ENCODE results near the gene LENG1.

The LENG1 gene

DNA sequence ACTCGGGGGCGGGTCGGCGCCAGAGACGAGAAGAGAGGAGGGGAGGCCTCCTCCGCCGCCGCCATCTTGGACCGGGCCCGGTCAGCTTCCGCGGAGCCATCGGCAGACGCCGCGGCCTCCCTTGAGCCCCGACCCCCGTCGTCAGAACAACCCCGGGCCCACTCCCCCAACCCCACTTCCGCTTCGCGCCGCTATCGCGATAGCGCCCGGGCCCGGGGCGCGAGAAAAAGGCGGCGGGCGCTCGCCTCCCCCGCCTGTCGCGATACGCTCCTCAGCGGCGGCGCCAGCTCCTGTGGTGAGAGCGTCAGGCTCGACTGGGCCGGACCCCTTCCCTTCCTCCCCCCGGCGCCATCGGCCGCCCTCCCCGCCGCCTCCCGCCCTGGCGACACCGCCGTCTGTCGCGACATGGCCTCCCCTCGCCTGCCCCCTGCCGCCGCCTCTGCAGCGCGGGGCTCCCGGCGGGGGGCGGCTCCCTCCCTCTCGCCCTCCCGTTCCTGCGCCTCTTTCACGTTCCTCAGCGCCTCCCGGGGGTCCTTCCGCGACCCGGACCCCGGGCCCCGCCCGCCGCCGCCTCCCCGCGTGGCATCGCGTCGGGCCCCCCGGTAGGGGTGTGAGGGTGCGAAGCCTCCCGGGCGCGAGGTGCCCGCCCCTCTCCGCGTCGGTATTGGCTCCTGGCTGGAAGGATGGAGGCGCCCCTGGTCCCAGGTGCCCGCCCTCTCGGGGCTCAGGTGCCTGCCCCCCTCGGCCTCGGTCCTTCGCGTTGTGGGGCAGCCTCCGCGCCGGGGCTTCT, 21.6 kb downstream of the LENG1 start, which contains the start of gene CNOT3:
Gene CNOT3 (plus strand): TSS at position 64 of the 790 bp plus-strand sequence. CDS start 5,217 bp downstream, outside the sequence.
- peak; percentile 51 for DNase-seq

DNA sequence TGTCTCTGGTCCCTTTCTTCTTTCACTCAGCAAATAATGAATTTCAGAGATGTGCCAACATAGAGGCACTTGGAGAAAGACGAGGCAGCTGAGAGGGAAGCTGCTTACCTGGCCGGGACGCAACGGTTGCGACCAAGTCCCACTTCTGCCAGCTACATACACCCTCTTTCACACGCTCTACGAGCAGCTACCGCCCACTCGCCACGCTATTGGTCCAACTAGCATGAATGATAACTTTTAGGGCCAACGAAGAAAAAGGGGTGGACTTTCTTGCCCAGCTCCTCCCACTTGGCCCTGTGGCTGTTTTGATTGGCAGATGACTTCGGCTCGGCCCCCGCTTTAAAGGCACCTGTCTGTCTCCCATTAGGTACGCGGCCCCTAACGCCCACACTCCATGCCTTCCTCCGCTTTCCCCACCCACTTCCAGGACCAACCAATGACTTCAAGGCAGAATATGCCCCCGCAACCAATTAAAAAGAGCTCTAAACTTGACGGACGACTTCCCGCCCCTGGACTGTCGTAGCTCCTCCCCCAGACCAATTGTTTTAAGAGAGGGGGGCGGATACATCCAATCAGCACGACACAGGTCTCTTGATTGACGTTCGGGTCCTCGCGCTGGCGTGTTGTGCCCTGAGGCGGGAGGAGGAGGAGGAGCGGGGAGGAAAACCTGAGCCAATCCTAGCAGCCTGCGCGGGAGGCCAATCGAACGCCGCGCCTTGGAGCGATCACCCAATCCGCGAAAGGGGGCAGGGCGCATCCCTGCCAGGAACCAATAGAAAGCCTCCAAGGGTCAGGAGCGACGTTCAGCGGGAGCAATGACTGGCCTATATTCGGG, 22.4 kb downstream of the LENG1 start:
- DNase-seq = peak; percentile 100

DNA sequence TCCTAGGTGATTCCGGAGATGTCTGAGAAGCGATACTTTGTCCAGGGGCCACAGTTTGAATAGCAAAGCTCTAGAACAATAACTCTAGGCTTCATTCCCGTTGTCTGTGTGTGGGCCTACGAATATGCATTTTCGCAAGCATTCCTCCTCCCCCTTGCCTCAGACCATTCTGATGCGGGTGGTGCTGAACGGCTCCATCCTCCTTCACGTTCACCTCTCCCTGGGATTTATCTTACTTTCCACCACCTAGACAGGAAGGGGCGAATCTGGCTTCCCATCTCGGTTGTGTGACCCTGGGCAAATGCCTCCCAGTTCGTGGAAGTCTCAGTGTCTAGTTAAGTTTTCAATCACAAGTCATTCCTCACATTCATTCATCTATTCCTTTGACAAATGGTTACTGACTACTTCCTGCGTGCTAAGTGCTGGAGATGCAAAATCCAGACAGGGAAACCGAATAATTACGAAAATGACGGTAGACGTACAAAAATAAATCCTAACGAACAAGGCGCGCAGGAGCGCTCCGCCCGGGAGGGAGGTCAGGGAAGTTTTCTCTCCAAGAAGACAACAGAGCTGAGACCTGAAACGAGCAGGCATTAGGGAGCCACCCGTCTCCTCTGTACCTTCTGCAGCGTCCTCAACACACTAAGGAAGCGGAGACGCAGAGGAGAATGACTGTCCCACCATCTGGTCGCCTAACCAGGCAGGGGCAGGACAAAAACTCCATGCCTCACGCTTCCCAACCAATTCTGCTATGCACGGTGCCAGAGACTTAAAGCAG, 23.2 kb downstream of the LENG1 start:
- DNase-seq = peak; percentile 83

DNA sequence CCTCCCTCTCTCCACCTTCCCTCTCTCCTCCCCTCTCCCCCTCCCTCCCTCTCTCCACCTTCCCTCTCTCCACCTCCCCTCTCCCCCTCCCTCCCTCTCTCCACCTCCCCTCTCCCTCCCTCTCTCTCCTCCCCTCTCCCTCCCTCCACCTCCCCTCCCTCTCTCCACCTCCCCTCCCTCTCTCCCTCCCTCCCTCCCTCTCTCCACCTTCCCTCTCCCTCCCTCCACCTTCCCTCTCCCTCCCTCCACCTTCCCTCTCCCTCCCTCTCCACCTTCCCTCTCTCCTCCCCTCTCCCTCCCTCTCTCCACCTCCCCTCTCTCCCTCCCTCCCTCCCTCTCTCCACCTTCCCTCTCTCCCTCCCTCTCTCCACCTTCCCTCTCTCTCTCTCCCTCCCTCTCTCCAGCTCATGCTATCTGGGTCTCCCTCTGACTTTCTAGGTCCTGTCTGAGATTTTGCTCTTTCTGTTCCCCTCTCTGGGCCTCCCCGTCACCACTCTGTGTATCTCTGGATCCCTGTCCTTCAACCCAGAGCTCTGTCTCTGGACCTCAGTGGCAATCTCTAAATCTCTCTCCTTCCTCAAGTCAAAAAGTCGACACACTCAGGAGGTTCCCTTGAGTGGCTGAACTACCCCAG, 25.4 kb downstream of the LENG1 start:
- DNase-seq = no peak

DNA sequence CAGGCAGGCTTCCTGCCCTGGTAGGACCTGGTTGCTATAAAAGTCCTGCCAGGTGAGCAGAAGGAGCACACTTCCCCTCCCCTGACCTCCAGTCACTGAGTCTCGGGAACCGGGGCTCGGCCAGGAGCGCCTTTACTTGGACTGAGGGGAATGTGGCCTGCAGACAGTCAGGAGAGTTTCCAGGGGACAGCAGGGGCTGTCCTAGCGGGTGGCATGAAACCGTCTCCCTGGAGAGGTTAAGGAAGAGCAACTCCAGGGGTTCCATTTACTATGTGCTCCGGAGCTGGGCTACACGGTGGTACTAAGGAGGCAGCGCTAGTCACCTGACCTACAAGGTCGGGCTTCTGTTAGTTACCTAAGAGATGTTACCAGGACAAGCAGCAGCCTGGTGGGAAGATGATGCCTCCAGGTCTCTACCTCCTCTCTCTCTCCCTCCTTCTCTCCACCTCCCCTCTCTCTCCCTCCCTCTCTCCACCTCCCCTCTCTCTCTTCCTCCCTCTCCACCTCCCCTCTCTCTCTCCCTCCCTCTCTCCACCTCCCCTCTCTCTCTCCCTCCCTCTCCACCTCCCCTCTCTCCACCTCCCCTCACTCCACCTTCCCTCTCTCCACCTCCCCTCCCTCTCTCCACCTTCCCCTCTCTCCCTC, 26.1 kb downstream of the LENG1 start:
- peak; percentile 56 for DNase-seq

DNA sequence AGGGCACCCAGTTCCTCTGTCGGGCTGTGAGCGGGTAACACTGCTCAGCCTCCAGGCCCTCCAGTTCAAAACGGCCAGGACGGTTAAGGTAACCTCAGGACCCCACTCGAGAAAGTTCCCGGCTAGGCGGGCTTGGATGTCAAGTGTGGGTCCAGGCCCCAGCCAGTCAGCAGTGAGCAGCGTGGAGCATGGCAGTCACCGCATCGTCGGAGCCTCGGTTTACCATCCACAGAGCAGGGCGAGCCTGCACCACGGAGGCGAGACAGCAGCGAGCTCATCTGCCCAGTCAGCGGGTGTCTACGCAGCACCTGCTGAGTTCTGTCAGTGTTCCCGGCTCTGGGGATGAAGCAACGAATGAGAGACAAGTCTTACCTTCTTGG, 29.9 kb downstream of the LENG1 start:
- no peak for DNase-seq

DNA sequence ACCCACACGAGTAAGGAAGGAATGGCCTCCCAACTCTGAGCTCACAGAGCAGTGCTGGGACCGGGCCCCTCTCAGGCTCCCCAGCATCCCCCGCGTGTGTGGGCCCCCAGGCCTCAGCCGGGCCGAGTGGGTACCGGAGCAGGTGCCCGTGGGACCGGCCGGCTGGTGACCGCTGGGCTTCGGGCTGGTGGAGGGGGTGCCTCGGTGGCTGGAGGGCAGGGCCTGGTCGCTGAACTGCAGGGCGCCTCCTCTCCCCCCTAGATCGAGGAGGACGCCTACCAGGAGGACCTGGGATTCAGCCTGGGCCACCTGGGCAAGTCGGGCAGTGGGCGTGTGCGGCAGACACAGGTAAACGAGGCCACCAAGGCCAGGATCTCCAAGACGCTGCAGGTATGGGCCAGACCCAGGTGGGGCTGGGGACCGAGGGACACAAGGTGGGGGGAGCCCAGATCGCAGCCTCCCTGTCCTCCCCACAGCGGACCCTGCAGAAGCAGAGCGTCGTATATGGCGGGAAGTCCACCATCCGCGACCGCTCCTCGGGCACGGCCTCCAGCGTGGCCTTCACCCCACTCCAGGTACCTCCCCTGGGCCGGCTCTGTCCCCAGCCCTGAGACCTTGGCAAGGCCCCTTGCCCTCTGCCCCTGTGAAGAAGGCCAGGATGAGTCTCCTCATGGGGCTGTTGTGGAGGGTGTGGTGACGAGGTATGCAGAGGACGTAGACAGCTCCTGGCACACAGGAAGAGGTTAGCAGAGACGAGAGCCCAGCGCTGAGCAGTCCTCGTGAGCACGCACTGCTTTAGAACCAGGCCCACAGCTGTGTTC, 30.5 kb downstream of the LENG1 start:
- no peak for DNase-seq

DNA sequence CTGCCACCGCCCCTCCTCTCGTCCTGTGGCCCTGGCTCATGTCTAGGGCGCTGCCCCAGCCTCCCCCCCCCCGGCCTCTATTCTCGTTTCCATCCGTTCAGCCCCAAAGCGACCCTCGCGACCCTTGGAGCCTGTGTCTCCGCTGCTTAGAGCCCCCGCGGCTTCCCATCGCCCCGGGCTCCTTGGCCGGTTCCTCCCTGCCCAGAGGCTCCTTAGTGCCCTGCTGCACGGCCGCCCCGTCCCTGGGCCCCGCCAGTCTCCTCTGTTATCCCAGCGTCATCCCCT, 31.1 kb downstream of the LENG1 start:
- no peak for DNase-seq

DNA sequence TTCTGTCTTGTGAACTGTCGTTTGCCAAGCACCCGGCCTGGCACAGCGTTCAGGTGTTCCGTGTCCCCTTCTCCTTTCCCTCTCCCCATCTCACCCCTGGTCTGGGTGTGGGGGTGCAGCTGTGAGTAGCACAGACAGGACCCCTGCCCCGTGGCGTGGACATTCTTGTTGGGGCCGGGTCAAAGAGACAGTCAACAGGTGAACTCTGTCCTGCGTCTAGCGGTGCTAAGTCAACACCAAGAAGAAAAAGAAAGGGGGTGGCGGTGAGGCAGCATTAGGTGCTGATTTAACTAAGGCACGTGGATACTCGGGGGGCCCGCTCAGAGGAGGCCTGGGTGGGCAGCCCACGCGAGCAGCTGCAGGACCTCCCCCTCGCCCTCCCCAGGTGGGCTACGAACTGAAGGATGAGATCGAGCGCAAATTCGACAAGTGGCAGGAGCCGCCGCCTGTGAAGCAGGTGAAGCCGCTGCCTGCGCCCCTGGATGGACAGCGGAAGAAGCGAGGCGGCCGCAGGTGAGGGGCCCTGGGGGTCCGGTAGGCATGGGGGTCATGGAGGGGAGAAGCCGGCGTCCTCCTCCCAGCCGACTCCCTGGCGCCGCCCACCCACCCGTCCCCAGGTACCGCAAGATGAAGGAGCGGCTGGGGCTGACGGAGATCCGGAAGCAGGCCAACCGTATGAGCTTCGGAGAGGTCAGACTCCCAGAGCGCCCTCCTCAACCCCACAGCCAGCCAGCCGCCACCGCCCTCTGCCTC, 31.7 kb downstream of the LENG1 start:
- no peak for DNase-seq

DNA sequence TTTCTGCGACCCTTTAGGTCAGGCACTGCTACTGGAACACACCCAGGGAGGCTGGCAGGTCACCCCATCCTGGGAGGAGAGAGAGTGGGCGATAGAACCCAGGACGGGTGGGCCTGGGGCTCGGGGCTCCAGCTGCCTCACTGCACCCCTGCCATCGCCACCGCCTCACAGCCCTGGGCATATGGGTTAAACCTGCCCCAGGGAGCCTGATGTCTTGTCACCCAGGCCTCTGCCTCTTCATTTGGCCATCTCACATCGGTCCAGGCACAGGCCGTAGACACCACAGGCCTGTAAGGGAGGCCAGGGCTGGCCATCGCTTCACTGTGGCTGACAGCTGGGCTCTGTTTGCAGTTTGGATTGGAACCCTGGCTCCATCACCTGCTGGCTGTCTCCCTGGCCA, 33.8 kb downstream of the LENG1 start:
- no peak for DNase-seq

DNA sequence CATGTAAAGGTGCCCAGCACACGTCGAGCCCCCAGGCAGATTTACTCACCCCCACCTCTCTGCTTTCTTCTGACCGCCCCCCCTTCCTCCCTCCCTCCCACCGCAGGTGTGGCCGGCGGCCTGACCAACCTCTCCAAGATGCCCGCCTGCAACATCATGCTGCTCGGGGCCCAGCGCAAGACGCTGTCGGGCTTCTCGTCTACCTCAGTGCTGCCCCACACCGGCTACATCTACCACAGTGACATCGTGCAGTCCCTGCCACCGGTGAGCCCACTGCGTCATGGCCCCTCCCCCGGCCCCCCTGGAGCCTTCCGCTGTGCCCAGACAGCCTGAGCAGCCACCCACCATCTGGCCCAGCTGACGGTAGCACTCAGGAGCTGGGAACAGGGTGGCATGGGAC, 35.1 kb downstream of the LENG1 start:
- no peak for DNase-seq

DNA sequence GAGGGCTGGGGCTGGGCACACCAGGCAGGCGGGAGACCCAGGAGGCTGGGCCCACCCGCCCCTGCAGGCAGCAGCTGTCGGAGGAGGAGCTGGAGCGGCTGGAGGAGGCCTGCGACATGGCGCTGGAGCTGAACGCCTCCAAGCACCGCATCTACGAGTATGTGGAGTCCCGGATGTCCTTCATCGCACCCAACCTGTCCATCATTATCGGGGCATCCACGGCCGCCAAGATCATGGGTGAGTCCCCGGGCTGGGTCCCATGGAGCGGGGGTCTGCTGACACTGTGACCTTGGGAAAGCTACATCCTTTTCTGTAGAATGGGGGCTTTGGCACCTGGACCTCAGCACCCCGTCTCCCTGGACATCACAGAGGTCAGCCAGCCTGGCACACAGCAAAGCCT, 35.8 kb downstream of the LENG1 start:
- no peak for DNase-seq

DNA sequence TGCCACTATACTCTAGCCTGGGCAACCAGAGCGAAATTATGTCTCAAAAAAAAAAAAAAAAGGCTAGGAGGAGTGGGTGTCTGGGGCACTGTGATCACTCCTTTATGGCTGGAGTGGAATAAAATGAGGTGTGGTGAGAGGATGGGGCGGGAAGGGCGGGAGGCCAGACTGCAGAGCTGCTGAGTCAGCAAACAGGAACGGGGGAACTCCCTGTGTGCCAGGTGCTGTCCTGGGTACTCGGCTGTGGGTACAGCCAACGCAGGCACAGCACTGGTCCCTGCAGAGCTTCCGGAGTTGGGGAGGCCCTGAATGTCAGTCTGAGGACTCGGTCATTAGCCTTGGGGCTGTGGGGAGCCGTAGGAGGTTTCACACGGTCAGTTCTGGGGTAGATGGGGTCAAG, 38.3 kb downstream of the LENG1 start:
- no peak for DNase-seq

DNA sequence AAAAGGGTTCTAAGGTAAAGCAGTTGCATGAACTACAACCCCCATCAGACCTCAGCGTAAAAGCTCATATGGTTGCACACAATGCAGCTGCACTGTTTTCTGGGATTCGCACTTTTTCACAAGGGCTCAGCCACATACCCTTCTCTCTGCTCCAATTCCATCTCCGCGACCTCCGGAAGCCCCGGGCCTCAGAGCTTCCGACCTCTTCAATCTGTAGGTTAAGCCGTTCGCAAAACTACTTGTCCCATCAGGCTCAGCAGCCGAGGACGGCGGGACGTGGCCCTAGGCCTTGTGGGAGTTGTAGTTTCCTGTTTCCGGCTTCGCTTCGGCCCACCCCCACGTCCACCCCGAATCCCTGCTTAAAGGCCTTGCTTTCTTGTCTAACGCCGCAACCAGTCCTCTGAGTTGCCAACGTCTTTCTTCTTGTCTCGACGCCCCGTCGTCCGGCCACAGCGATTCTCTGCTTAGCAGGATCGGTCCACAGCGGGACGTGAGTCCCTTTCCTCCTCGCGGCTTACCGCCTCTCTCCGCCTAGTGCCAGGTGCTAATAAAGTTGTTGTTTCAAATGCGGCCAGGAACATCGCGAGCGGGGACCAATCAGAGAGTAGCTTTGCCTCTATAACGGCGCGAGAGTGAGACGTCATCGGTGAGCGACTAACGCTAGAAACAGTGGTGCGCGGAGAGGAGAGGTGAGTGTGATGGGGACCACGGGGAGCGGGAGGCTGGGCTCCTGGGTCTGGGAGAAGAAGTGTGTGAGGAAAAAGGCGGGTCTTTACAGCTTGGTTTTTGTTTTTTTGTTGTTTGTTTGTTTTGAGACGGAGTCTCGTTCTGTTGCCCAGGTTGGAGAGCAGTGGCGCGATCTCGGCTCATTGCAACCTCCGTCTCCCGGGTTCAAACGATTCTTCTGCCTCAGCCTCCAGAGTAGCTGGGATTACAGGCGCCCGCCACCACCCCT, 44.1 kb downstream of the LENG1 start, which contains the start of the genes PRPF31 and TFPT:
Gene PRPF31 (plus strand): TSS at position 646 of the 955 bp plus-strand sequence. CDS start 2,525 bp downstream, outside the sequence.
Gene TFPT (minus strand): TSS at position 549 of the 955 bp plus-strand sequence. CDS start 388 bp downstream, at position 161.
- peak; percentile 99 for DNase-seq

DNA sequence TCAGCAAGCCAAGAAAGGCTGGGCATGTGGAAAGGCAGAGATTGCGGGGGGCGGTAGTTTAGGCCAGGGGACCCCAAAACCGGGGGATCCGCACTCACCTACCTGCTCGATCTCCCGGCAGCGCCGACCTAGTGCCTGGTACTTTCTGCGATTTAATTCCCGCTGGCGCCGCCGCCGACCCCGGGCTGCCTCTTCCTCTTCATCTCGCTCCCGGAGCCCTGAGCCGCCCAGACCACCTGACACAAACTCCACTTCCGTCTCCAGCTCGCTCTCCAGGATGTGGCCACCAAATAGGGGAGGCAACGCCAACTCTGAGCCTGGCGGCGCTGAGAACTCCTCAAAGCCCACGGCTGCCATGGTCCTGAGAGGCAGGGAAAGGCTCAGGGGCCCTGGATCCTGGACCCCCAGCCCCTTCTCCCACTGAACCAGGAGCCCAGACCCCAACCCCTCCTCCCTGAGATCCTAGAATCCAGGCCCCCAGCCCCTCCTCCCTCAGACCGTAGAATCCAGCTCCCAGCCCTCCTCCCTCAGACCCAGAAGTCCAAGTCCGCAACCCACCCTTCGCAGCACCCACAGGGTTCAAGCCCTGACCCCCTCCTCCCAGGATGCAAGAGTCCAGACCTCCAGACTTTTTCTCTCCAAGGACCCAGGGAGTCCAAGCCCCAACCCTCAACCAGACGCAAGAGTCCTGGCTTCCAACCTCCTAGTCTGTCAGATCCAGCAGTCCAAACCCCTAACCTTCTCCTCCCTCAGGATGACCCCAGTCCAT, 45.0 kb downstream of the LENG1 start:
- peak; percentile 82 for DNase-seq

DNA sequence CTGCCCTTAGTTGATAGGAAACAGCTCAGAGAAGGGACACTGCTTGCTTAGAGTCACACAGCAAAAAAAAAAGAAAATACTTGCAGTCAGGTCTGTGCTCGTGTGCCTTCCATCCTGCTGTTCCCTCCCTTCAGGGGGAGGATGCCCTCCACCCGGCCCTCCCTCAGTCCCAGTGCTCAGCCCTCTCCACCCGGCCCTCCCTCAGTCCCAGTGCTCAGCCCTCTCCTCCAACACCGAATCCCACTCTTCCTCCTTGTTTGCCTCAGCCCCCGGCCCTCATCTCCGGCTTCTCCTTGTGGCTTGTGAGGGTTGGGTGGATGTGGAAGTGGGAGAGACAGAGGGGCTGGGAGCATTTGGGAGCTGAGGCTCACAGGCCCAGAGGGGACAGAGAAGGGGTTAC, 49.9 kb downstream of the LENG1 start:
- DNase-seq = peak; percentile 21

DNA sequence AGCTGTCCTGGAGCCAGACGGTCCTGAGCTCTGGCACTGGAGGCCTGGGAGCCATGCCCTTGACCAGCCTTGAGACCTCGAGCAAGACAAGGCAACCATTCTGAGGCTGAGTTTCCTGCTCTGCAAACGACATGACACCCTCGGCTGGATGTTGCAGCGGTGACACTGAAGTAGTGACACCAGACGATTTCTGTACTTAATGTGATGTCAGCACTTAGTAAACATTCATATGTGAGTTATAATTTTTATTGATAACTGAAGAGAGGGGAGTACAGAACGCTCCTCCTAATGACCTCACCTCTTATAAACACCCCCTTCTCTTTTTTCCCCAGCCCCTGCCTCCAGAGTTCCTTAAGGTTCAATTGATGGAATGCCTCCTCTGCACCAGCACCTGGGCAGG, 51.0 kb downstream of the LENG1 start:
- no peak for DNase-seq

DNA sequence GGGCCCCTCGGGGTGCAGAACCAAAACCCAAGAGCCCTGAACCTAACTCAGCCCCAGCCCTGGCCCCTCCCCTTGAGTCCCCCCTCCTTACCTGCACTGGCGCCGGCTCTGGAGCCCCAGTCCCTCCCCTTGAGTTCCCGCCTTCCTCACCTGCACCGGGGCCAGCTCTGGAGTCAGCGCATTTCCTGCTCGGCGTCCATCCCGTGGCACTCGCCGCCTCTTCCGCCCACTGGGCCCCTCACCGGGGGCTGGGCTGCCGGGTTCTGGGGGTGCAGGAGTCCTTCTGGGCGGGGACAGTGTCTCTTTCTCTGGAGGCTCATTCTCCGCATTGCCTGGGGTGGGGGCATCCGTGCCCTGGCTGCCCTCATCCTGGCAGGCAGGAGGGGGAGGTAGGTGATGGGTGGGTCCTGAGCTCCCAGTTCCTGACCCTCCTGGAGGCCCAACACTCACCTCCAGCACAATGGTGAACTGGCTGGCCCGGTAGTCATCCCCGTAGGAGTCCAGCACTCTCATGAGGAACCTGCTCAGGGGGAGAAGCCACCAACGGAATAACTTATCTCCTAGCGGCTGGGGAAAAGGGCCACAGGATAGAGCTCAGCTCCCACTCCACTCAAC, 51.5 kb downstream of the LENG1 start:
- DNase-seq = no peak

Measured in DMS53 (cell line).